Body of pancreas (tissue), 4 donors: ENCODE results near the gene OR14I1.

ENCODE experiments used
- CTCF ChIP-seq, 7 experiments: fragments of 450-650 bp in 4 of 7; fragments of 200-600 bp in 3 of 7; sonication (generic) in 3 of 7; IDR thresholded peaks; one replicate each; pipeline ENCODE4 v1.5.1; 2016 to 2019; ENCODE audit warnings: antibody characterized with exemption in 7 of 7
- POLR2A ChIP-seq, 3 donors: fragments of 450-650 bp; IDR thresholded peaks; one replicate each; pipeline ENCODE4 v1.6.1; 2016; ENCODE audit warnings: antibody characterized with exemption in 3 of 3, mild to moderate bottlenecking in 2 of 3

GRCh38 chr1:248751635-248752034 lies 49.1 kb upstream of the OR14I1 start:
- TF ChIP-seq POLR2A (IDR thresholded peaks at IDR 0.05) = no peak
- TF ChIP-seq CTCF (IDR thresholded peaks at IDR 0.05) = no peak
